GM19238 (cell line): ENCODE data around the gene SPDYE3.
"Not testable (repeated sequence)": the region's sequence is repeated elsewhere in the genome, so short reads cannot be mapped to it uniquely, and the experiment has no call there.

ENCODE experiments used
- DNase-seq: peaks from one replicate; pipeline ENCODE4 v3.0.0; 2011; ENCODE audit warnings: low spot score; ENCODE audit not compliant: insufficient read length

Gene SPDYE3, protein sequence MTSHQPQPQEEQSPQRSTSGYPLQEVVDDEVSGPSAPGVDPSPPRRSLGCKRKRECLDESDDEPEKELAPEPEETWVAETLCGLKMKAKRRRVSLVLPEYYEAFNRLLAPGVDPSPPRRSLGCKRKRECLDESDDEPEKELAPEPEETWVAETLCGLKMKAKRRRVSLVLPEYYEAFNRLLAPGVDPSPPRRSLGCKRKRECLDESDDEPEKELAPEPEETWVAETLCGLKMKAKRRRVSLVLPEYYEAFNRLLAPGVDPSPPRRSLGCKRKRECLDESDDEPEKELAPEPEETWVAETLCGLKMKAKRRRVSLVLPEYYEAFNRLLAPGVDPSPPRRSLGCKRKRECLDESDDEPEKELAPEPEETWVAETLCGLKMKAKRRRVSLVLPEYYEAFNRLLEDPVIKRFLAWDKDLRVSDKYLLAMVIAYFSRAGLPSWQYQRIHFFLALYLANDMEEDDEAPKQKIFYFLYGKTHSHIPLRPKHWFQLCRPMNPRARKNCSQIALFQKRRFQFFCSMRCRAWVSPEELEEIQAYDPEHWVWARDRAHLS

DNA sequence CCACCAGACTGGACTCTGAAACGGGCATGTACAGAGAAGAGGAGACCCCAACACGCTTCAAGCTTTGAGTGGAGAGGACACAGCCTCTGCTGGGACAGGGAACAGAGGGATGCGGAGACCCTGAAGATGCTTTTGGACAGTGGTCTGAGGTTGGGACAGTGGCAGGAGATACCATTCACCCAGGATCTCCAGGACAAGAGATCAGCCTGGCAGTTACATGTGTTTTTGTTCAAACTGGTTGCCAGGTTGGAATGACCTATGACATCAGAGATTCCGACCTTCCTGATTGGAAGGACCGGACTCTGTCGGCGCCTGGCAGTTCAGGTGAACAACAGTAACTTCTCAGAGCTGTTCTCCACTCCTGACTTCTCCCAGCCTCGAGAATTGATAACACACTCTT, at the start of gene SPDYE3:
SPDYE3 (plus strand) TSS at position 301 of the 400 bp plus-strand sequence. CDS start 184 bp downstream, outside the sequence.
- not testable (repeated sequence) for DNase-seq

DNA sequence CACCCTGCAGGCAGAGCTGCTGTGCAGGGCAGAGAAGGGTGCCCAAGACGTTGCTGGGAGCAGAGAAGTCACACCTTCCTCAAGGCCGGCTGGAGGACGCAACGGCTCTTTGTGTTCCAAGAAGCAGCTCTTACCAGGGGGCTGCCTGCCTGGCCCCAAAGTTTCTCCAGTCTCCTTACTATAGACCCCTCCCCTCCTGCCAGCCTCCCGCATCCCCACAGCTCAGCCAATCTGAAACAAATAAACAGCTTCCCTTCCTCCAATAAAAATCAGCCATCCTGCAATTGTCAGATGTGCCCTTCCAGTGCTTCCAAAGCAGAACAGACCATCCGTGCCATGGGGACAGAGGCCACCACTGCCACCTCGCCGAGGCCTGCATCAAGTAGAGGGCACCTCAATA, 47.5 kb upstream of the SPDYE3 start:
- DNase-seq: not testable (repeated sequence)

DNA sequence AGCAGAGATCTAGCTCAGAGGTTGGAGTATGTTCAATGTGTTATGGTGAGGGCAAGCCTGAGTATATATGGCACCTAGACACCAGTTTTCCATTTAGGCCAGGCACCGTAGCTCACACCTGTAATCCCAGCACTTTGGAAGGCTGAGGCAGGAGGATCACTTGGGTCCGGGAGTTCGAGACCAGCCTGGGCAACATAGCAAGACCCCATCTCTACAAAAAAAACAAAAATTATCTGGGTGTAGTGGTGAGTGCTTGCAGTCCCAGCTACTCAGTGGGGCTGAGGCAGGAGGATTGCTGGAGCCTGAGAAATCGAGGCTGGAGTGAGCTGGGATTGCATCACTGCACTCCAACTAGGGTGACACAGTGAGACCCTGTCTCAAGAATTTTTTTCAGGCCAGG, 44.6 kb upstream of the SPDYE3 start:
- not testable (repeated sequence) for DNase-seq

DNA sequence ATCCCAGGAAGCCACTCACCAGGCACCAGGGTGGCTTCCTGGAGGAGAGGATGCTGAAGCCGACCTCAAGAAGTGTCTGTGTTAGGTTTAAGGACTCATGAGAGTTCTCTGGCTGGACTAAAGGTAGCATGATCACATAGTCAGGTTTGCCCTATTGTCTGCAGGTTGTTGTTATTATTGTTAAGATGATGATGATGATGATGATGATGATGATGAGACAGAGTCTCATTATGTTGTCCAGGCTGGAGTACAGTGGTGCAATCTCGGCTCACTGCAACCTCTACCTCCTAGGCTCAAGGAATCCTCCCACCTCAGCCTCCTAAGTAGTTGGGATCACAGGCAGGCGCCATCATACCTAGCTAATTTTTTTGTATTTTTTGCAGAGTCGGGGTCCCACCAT, 43.3 kb upstream of the SPDYE3 start:
- DNase-seq: not testable (repeated sequence)

DNA sequence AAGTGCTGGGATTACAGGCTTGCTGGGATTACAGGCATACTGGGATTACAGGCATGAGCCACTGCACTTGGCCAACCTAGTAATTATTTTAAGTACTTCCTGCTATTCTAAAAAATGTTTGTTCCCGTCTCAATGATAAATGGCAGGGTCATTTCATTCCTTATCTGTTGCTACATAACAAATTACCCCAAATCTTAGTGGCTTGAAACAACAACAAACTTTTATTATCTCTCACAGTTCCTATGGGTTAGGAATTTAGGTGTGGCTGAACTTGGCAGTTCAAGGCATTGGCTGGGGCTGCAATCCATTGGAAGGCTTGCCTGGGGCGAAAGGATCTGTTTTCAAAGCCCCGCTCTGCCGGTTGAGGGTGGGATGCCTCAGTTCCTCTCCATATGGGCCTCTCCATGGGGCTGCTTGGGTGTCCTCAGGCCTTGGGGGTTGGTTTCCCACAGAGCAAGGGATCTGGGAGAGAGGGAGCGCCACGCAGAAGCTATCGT, 42.8 kb upstream of the SPDYE3 start:
- not testable (repeated sequence) for DNase-seq

DNA sequence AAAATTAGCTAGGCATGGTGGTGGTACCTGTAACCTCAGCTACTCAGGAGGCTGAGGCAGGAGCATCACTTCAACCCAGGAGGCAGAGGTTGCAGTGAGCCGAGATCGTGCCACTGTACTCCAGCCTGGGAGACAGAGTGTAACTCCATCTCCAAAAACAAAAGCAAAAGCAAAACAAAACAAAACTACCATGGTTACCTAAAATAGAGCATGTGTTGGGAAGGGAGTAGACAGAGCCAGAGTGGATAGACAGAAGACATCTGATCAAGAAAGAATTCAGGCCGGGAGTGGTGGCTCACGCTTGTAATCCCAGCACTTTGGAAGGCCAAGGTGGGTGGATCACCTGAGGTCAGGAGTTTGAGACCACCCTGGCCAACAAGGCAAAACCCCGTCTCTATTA, 41.7 kb upstream of the SPDYE3 start:
- DNase-seq: not testable (repeated sequence)

DNA sequence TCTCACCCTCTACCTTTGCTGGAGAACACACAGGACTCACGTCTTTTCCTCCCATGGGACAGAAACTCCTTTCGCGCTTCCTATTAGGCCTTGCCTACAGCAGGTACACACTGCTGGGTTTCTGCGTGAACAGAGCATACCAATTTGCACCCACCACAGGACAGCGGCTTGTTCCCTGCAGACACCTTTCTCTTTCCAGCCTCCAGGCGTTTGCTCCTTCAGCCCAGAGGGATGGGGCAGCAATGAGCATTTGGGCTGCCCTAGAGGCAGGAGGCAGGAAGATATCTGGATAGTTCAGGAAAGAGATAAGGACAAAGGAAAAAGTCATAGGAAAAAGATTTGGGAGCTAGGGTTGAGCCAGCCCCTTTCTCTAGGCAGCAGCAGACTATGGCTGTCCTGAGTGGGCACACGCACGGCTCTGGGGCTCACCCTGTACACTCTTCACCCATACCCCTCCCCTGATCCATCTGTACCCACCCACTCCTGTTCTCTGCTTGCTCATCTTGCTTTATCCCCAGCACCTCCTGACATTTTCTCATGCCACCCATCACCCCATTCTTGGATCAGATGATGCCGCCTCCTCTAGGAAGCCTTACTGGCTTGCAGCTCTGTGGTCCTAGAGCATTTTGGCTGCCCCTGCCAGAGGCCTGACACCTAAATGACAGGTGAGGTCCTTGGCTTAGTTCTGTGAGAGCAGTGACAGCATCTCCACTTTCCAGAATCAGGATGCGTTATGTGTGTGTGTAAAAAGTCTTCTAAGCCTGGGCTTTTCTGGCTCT, 40.7 kb upstream of the SPDYE3 start:
- no peak for DNase-seq

DNA sequence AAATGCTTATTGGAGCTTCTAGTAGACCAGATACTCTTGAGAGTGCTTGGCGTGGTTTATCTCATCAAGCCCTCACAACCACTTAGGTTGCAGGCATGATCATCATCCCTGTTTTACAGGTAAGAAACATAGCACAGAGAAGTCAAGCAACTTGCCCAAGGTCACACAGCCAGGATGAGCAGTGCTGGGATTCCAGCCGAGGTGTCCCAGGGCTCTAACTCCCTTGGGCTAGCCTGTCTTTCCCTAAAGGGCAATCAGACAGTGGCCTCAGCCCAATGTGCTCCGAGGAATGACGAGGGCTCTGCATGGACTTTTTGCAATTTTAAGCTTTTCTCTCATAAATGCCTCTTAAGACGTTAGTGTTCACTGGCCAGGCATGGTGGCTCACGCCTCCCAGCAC, 39.9 kb upstream of the SPDYE3 start:
- no peak for DNase-seq

DNA sequence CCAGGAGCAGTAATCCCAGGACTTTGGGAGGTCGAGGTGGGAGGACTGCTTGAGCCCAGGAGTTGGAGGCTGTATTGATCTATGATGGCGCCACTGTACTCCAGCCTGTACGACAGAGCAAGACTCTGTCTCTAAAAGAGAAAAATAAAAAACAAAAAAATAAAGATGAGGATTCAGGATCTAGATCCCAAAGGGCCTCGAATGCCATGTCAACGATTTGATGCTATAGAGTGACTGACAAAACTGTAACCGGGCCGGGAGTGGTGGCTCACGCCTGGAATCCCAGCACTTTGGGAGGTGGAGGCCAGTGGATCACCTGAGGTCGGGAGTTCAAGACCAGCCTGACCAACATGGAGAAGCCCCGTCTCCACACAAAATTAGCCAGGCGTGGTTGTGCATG, 38.6 kb upstream of the SPDYE3 start:
- not testable (repeated sequence) for DNase-seq

DNA sequence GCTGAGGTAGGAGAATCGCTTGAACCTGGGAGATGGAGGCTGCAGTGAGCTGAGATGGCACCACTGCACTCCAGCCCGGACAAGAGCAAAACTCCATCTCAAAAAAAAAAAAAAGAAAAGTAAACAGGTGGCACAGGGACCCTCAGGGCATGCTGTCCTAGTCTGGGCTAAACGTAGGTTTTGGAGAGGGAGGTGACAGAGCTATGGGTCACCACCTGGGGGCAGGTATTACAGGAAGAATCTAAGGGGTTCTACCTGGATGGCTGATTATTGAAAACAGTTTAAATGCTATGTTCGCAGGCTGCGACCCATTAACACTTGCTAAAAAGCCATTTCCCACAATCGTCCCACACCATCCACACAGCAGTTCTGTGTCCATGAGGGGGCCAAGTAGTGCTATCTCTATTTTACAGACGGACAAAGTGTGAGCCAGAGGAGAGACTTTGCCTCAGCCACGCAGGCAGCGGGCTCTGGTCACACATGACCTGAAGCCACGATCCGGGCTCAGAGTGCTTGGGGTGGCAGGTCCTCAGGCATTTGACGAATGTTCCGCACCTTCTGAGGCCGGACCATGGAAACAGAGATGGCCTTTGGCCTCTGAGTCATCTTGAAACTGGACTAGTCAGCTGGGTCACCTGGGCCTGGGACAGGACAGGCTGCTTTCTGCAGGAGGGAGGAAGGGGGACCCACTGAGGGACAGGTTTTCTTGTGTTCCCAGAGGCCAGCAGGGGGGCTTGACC, 38.0 kb upstream of the SPDYE3 start:
- not testable (repeated sequence) for DNase-seq

DNA sequence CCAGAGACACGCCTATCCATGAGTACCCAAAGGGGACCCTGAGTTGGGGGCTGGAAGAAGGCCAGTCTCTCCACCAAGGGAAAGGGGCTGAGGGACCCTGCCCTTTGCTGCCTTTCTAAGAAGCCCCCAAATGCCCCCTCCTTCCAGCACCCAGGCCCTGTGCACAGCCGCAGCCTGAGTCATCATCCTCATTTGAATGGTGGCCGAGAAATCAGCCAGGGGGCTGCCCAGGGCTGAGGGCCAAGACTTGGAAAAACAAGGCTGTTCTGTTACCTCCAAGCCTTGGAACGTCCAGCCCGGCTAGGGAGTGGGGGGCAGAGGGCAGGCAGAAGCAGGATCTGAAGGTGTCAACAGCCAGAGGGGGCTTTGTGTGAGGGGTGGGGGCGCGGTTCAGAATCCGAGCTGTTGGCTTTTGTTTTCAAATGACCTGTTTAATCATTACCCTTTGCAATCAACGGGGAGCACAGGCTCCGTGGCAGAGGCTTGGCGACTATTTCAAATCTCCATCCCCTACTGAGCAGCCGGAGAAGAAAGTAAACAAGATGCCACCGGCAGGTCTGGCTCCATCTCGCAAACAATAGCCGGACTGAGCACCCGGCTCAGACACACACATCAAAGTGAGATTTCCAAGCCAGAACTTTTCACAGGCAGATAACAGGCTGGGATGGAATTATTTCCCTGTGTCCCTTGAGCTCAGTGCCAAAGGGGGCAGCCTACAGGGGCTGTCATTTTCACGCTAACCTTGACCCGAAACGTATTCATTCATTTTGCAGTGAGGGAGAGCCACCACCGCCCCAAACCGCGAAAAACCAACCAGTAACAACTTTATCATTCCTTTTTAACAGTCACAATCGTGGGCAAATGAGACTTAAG, 37.2 kb upstream of the SPDYE3 start:
- not testable (repeated sequence) for DNase-seq

DNA sequence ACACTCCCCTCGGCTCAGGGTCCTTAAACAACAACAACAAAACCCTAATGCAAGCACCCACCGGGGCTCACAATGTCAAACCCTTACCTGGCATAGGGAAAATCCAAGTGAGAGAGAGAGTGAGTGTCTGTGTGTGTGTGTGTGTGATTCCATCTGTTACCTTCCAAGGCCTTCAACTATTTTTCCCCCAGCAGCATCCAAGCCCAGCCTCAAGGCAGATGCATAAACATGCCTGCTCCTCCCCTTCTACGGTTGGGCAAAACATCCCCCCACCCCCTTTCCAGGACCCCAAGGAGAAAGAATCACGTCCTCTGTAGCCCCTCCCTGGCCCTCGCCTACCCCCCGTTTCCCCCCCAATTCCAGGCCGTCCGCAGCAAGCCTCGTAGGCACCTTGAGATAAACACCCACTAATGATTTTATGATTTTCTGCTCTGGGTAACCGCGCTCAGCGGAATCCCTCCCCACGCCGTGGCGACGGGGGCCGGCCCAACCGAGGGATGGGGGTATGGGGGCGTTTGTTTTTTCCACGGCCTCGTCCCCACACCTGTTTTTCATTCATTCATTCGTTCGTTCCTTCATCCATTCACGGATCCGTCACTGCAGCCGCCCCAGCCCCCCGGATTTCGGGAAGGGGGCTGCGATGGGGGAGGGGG, 36.4 kb upstream of the SPDYE3 start:
- DNase-seq: not testable (repeated sequence)

DNA sequence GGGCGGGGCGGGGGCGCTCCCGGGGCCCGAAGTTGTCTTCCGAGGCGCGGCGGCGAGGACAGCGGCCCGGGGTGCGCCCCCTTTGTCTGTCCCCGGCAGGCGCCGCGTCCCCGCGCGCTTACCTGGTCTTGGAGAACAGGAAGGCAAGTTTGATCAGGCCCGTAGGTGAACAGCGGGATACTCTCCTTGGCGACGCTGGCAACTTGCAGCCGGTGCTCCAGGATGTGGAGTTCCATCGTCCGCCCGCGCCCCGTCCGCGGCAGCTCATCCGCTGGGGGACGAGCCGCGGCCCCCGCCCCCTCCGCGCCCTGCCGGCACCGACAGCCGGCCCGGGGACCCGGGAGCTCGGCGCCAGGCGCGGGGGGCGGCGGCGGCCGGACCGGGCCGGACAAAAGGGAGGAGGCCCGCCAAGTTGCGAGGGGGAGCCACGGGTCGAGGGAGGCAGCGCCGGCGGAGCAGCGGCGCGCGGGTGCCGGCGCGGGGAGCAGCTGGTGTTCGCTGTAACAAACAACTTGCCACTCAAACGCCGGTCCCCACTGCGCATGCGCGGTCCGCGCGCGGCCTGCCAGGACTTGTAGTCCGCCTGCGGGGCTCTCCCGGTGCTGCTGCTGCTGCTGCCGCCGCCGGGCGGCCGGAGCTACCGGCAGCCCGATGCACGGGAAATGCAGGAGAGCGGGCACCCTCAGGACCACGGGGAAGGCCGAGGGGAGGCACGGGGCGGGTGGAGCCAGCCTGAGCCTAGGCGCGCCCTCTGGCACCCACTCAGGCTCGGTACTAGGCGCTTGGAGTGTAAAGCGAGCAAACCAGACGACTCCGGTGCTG, 35.6 kb upstream of the SPDYE3 start:
- DNase-seq: peak; percentile 84

DNA sequence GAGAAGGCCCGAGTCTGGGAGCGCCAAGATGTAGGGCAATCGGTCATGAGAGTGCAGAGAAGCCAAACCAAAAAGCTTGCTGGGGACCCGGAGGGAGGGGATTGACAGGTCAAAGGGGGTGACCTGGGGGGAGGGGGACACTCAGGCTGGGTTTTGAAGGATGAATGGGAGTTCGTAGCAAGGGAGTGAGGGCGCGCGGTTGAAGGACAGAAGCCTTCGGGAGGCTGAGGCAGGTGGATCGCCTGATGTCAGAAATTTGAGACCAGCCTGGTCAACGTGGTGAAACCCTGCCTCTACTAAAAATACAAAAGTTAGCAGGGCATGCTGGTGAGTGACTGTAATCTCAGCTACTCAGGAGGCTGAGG, 35.0 kb upstream of the SPDYE3 start:
- not testable (repeated sequence) for DNase-seq

DNA sequence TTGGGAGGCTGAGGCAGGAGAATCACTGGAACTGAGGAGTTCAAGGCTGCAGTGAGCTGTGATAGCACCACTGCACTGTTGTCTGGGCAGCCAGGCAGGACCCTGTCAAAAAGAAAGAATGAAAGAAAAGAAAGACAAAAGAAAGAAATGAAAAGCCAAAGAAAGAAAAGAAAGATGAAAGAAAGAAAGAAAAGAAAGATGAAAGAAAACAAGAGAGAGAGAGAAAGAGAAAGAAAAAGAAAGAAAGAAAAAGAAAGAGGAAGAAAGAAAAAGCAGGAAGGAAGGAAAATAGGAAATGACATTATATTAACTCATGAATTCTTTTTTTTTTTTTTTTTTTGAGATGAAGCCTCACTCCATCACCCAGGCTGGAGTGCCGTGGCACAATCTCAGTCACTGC, 32.4 kb upstream of the SPDYE3 start:
- no peak for DNase-seq

DNA sequence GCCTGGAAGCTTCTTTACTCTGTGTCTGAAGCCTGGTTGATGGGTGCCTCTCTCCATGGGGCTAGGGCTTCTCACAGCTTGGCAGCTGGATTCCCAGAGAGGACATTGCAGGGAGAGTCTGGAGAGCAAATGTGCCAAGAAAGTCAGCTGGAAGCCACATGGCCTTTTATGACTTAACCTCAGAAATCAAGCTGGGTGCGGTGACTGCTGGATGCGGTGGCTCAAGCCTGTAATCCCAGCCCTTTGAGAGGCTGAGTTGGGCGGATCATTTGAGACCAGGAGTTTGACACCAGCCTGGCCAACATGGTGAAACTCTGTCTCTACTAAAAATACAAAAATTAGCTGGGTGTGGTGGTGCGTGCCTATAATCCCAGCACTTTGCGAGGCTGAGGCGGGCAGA, 31.4 kb upstream of the SPDYE3 start:
- DNase-seq: not testable (repeated sequence)

DNA sequence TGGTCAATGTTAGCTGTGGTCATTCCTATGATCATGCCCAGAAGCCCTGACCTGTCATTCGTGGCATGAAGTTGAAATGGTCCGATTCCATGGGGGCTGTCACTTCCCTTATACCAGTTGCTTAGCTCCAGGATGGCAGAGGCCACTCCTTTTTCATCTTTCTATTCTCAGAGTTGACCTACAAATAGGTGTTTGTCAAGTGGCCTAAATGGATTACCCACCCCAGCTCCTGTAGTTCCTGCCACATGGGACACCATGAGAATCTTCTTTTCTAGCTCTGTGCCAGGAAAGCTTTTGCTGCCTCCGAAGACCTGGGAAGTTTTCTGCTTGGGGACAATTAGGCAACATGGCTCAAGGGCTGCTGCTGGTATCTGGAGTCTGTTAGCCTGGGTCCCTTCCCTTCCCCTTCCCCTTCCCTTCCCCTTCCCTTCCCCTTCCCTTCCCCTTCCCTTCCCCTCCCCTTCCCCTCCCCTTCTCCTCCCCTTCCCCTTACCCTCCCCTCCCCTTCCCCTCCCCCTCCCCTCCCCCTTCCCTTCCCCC, 25.4 kb upstream of the SPDYE3 start:
- not testable (repeated sequence) for DNase-seq

DNA sequence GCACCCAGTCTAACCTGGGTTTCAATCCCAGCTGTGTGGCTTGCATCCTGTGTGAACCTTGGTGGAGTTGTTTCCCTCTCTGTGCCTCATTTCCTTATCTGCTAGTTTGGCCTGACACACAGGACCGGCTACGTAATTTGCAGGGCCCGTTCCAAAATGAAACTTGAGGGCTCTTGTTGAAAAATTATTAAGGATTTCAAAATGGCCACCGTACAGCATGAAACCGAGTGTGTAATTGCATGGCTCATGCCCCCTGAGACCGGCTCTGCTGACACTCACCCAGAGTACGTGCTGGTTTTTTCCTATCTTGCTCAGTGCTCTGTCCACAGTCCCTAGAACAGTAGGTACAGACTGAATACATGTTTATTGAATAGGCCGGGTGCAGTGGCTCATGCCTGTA, 24.4 kb upstream of the SPDYE3 start:
- not testable (repeated sequence) for DNase-seq
